Stimulated activated memory B cell treated with anti-CD40 and anti-IgM and Interleukin-4, amounts not matched to agents 10 μg/mL and 1 μg/mL and 100 μg/mL, for 72 hours (primary cell): Measurements from ENCODE around the gene CROCC.
"Not testable (repeated sequence)": the region's sequence is repeated elsewhere in the genome, so short reads cannot be mapped to it uniquely, and the experiment has no call there.

Experiments used
- ATAC-seq: fragments of 150-1000 bp; cut with Tn5 transposase; 2 replicates; pipeline ENCODE4 v1.10.0; 2021
- H3K27ac Mint-ChIP-seq: one replicate; pipeline ENCODE4 v1.8.0; 2022; ENCODE audit warnings: mild to moderate bottlenecking, mixed read lengths
- H3K27me3 Mint-ChIP-seq: one replicate; pipeline ENCODE4 v1.8.0; 2022; ENCODE audit warnings: mixed read lengths
- H3K36me3 Mint-ChIP-seq: one replicate; pipeline ENCODE4 v1.8.0; 2022; ENCODE audit warnings: mixed read lengths
- H3K4me1 Mint-ChIP-seq: one replicate; pipeline ENCODE4 v1.8.0; 2022; ENCODE audit warnings: mixed read lengths
- H3K4me3 Mint-ChIP-seq: one replicate; pipeline ENCODE4 v1.8.0; 2022; ENCODE audit warnings: mild to moderate bottlenecking, moderate library complexity, mixed read lengths
- H3K9me3 Mint-ChIP-seq: one replicate; pipeline ENCODE4 v1.8.0; 2022; ENCODE audit warnings: mixed read lengths

The CROCC gene, protein sequence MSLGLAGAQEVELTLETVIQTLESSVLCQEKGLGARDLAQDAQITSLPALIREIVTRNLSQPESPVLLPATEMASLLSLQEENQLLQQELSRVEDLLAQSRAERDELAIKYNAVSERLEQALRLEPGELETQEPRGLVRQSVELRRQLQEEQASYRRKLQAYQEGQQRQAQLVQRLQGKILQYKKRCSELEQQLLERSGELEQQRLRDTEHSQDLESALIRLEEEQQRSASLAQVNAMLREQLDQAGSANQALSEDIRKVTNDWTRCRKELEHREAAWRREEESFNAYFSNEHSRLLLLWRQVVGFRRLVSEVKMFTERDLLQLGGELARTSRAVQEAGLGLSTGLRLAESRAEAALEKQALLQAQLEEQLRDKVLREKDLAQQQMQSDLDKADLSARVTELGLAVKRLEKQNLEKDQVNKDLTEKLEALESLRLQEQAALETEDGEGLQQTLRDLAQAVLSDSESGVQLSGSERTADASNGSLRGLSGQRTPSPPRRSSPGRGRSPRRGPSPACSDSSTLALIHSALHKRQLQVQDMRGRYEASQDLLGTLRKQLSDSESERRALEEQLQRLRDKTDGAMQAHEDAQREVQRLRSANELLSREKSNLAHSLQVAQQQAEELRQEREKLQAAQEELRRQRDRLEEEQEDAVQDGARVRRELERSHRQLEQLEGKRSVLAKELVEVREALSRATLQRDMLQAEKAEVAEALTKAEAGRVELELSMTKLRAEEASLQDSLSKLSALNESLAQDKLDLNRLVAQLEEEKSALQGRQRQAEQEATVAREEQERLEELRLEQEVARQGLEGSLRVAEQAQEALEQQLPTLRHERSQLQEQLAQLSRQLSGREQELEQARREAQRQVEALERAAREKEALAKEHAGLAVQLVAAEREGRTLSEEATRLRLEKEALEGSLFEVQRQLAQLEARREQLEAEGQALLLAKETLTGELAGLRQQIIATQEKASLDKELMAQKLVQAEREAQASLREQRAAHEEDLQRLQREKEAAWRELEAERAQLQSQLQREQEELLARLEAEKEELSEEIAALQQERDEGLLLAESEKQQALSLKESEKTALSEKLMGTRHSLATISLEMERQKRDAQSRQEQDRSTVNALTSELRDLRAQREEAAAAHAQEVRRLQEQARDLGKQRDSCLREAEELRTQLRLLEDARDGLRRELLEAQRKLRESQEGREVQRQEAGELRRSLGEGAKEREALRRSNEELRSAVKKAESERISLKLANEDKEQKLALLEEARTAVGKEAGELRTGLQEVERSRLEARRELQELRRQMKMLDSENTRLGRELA (N-terminal part only)

DNA sequence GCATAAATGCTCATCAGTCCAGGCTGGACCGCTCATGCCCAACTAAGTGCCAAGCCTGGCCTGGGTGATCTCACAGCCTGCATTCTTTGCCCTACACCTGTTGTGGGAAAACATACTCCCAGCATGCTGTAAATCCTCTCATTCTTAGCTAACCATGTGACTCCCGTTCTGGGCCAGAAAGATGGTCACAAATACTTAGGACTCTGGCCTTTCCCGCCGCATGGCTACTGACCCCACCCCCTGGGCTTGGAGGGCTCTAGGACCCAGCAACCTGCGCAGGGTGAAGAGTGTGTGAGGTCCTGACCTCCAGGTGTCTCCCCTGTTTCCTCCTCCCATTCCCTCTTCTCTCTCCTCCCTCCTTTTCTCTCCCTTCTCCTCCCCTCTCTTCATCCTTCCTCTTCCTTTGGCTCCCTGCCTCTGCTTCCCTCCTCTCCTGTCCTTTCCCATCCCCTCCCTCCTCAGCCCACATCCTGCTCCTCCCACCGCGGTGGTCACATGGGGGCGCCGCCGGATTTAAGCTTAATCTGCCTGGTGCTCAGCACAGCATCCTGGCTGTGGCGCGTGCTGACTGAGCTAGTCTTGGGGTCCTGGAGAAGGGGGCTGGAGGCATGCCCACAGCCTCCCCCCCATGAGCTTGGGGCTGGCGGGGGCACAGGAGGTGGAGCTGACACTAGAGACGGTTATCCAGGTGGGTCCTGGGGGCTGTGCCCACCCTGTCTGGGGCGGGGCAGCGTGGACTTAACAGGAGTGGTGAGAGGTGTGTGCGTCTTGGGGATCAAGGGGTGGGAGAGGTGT is at the start of gene CROCC:
TSS of gene CROCC (plus strand) at position 541 of the 795 bp plus-strand sequence. CDS start at position 629, 88 bp downstream.
- H3K4me3 Mint-ChIP-seq = peak within 1 kb of the TSS; percentile 59
- no peaks in the 10 kb centered on the region for H3K9me3 Mint-ChIP-seq
- peaks cover 25% of the 10 kb centered on the region for H3K4me1 Mint-ChIP-seq
- ATAC-seq = peak; percentile 61
- H3K36me3 Mint-ChIP-seq = no peaks in the 10 kb centered on the region
- peak within 1 kb of the TSS; percentile 39 for H3K27ac Mint-ChIP-seq
- no peaks in the 10 kb centered on the region for H3K27me3 Mint-ChIP-seq

DNA sequence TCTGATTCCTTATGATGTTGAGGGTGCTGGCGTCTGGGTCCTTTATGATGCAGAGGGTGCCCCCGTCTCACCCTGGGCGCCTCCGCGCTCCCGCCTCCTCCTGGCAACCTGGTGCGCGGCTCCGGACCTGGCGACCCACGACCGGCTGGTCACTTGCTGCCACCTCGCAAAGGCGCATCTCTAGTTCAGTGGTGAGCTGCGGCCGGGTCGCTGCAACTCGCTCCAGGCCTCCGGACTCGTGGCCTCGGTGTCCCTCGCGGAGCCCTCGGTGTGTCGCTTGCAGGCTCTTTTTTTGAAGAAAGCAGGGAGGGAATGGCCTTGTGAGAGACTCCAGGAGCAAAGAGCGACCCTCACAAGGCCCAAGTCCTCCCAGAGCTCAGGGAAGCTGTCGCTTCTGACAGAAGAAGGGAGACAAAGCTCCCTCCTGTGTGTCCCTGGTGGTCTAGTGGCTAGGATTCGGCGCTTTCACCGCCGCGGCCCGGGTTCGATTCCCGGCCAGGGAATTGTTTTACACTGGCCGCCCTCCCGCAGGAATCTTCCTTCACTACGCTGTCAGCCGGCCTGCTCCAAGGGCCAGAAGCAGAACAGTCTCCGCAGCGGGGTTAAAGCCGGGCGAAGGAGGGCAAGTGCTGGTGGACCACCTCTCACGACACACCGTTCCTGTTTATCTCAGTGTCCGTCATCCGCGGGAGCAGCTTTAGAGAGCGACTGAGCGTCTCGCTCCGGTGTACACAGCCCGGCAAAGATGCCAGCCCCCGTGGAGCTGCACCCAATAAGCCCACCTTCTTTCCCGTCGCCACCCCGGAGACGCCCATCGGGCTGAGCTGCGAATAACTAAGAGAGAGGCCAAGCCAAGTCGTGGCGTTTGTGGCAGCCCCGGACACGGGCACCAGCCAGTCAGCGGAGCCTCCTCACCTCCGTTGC is 49.3 kb upstream of the CROCC start:
- Mint-ChIP-seq H3K27me3 (peaks cover 26% of the 10 kb centered on the region), H3K4me3 (peak overlapping the region; percentile 67), H3K4me1 (peaks cover 13% of the 10 kb centered on the region)
- not testable (repeated sequence) for H3K36me3 Mint-ChIP-seq, H3K27ac Mint-ChIP-seq, H3K9me3 Mint-ChIP-seq
- peak; percentile 39 for ATAC-seq

DNA sequence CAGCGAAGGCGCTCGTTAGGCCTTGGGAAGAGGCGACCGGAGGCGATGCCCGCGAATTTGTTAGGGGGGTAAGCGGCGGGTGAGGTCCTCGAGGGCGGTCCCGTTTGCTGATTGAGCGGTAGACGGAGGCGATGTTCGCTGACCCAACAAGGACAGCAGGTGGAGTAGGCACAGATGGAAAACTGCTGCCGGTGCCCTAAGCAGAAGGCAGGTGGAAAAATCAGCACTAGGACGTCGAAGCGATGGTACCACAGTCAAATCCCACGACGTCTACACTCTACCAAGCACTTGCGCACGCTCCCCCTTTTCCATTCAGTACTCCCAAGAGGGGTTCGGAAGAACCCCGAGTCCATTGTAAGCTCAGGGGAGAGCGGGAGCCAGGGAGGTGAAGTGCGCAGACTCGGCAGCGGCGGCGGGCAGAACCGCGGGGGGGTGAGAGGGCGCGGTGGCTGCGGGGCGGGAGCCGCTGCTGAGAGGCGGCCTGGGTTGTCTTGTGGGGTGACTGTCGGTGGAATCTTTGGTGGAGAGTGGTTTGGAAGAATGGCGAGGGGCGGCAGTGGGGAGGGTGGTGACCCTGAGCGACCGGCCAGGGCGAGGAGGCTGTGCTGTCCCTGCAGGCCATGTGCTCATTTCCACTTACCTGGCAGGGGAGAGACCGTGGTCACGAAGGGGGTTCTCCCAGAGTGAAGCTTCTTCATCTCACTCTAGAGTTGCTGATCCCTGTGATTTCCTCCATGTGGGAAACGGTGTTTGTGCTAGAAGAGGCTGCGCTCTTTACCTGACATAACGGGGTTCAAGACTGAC is 48.5 kb upstream of the CROCC start:
- H3K9me3 Mint-ChIP-seq, H3K27ac Mint-ChIP-seq, H3K36me3 Mint-ChIP-seq: not testable (repeated sequence)
- ATAC-seq = peak; percentile 27
- Mint-ChIP-seq H3K4me1 (peaks cover 13% of the 10 kb centered on the region), H3K4me3 (peak overlapping the region; percentile 67), H3K27me3 (peaks cover 26% of the 10 kb centered on the region)

DNA sequence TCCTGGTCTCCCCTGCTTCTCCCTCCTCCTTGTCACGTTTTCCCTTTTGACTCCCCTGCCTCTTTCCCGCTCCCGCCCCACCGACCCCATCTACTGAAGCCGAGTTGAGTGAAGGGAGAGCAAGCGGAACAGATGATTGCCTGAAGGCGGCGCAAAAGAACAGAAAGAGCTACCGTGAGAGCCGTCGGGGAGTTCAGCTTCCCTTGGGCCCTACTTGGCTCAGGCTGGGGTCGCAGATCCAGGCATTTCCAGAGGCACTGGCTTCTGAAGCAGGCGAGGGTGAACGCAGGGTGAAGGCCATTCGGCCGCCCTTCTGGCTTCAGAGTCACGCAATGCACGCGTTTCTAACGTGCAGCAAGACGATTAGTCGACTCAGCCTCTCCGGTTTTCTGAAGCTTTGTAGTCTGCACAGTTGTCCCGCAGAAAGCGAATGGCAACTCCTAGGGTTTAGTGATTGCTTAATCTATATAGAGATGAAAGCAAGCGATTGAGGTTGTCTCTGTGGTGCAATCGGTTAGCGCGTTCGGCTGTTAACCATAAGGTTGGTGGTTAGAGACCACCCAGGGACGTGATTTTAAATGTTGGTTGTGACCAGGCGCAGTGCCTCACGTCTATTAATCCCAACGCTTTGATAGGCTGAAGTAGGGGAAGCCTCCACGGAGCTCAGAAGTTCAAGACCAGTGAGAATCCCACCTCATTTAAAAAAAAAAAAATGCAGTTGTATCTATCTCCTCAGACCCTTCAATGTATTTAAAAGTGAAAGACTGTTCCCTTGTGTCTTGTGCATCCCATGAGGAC is 46.6 kb upstream of the CROCC start:
- not testable (repeated sequence) for H3K9me3 Mint-ChIP-seq, H3K27ac Mint-ChIP-seq, ATAC-seq, H3K4me3 Mint-ChIP-seq, H3K36me3 Mint-ChIP-seq
- Mint-ChIP-seq H3K27me3 (peaks cover 26% of the 10 kb centered on the region), H3K4me1 (peaks cover 13% of the 10 kb centered on the region)

DNA sequence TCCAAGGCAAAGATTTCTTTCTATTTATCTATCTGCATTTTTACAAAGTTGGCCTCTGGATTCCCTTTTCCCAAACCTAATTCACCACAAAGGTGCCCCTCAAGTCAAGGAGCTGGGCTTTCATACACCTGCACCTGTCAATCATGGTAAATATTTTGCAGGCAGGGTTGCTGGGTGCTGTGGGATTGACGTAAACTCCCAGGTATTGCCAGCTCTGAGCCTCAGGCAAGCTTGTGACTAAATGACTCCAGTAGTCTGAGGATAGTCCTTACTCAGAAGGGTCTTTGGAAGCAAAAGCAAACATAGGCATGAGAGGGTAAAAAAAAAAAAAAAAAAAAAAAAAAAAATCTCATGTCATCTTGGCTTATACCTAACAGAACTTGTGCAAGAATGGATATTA is 40.0 kb upstream of the CROCC start:
- peaks cover 22% of the 10 kb centered on the region for H3K27me3 Mint-ChIP-seq
- H3K9me3 Mint-ChIP-seq, H3K36me3 Mint-ChIP-seq, ATAC-seq, H3K4me3 Mint-ChIP-seq, H3K27ac Mint-ChIP-seq, H3K4me1 Mint-ChIP-seq: not testable (repeated sequence)

DNA sequence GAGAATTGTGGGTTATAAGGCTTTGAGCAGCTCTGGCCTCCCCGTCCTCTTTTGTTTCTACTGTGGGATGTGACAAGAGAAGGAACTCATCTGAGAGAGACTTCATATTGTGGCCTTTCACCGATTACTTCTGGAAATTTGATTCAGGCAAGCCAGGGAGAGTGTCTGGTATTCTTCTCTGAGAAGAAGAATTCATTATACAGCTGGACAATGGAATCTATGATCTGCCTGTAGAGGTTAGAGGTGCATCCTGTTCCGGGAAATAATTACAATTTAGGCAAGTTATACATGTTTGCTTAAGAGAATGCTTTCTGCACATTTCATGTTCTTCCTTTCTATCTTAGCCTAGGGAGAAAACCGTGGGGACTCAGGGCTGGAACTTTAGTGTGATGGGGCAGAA is 38.7 kb upstream of the CROCC start:
- H3K4me3 Mint-ChIP-seq = no peak overlapping the region
- no peaks in the 10 kb centered on the region for H3K4me1 Mint-ChIP-seq
- no peaks in the 10 kb centered on the region for H3K36me3 Mint-ChIP-seq
- ATAC-seq = no peak
- no peaks in the 10 kb centered on the region for H3K9me3 Mint-ChIP-seq
- H3K27me3 Mint-ChIP-seq = peaks cover 22% of the 10 kb centered on the region
- no peak overlapping the region for H3K27ac Mint-ChIP-seq

DNA sequence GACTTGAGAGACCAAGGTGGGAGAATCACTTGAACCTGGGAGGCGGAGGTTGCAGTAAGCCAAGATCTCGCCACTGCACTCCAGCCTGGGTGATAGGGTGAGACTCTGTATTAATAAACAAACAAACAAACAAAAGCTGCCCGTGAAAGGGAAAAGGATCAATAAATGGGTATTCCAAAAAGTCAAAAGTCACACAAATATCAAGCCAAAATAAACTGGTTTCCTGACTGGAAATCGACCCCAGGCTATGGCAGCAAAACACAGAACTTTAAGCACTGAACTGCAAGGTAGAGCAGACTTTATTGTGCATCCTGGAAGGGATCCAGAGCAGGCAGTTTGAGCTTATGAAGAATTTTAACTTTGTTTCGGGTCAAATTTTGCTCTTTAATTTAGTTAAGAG is 37.2 kb upstream of the CROCC start:
- not testable (repeated sequence) for H3K4me1 Mint-ChIP-seq, ATAC-seq, H3K36me3 Mint-ChIP-seq, H3K4me3 Mint-ChIP-seq, H3K27ac Mint-ChIP-seq, H3K9me3 Mint-ChIP-seq
- peaks cover 22% of the 10 kb centered on the region for H3K27me3 Mint-ChIP-seq

DNA sequence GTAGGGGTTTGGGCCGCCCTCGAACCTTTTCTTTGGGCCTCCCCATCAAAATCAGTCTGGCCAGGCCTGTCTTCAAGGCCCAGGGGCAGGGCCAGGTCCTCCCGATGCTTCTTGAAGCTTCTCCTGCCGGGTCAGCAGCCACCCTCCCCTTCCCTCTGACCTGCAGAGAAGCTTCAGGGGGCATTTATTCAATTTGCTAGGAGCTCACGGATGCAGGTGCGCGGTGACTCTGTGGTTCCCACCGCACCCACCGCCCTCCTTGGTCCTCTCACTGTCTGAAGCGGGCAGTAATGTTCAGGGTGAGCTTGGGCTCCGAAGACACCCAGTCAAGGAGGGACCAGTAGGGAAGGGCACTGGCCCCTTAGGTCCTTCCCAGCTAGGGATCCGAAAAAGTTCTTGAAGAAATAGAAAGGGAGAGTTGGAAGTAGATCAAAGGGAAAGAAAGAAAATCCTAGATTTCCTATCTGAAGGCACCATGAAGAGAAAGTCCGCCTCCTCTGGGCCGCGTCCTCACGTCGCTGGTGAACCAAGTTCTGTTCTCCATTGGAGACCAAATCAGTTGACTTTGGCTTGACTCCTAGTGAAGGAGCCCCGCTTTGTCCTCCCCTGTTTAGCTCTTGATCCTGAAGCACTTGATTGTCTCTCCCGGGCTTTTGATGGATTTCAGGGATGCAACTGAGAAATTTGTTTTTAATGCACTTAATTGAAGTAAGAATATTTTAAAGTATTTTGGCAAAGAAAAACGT is 34.7 kb upstream of the CROCC start:
- ATAC-seq = no peak
- peaks cover 13% of the 10 kb centered on the region for H3K27me3 Mint-ChIP-seq

DNA sequence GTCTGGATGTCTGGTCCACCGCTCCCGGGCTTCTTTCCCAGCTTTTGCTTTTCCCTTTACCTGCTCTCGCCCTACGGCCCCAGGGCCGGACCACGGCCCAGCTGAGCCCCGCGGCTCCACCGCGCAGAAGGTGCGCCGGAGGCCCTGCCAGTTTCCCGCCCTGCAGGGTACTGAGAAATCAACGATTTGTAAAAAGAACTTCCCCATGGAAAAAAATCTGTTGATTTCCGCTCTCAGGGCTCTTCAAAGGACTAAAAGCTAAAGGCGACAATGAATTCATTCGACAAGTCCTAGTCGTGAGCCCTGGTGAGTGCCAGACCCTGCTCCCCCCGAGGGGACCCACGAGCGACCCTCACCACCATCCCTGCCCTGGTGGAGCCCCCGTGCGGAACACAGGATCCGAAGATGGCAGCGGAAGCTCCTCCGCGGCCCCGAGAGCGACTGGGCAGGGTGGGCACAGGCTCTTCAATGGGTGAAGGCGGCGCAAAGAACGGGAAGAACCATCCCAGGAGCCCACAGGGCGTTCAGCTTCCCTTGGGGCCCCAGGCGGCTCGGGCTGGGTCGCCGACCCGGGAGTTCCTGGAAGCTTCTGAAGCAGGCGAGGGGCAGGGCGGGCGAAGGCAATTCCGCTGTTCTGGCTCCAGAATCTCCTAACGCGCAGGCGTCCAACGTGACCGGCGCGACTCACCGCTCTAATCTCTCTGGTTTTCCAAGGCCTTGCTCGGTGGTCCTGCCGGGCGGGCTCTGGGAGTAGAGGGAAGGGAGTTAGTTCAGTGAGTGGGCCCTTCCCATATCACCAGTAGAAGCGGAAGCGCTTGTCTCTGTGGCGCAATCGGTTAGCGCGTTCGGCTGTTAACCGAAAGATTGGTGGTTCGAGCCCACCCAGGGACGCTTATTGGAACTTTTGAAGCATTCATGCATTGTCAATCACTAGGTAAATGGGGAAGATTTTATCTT is 32.6 kb upstream of the CROCC start:
- no peaks in the 10 kb centered on the region for H3K36me3 Mint-ChIP-seq
- no peaks in the 10 kb centered on the region for H3K9me3 Mint-ChIP-seq
- H3K4me1 Mint-ChIP-seq = peaks cover 8% of the 10 kb centered on the region
- H3K27ac Mint-ChIP-seq = peak overlapping the region; percentile 87
- peak overlapping the region; percentile 80 for H3K4me3 Mint-ChIP-seq
- H3K27me3 Mint-ChIP-seq = no peaks in the 10 kb centered on the region
- ATAC-seq = peak; percentile 58

More for the DNA sequence above, 34.7 kb upstream of the CROCC start:
- no peak overlapping the region for H3K4me3 Mint-ChIP-seq
- no peaks in the 10 kb centered on the region for H3K9me3 Mint-ChIP-seq
- peaks cover 8% of the 10 kb centered on the region for H3K4me1 Mint-ChIP-seq
- no peaks in the 10 kb centered on the region for H3K36me3 Mint-ChIP-seq
- no peak overlapping the region for H3K27ac Mint-ChIP-seq

DNA sequence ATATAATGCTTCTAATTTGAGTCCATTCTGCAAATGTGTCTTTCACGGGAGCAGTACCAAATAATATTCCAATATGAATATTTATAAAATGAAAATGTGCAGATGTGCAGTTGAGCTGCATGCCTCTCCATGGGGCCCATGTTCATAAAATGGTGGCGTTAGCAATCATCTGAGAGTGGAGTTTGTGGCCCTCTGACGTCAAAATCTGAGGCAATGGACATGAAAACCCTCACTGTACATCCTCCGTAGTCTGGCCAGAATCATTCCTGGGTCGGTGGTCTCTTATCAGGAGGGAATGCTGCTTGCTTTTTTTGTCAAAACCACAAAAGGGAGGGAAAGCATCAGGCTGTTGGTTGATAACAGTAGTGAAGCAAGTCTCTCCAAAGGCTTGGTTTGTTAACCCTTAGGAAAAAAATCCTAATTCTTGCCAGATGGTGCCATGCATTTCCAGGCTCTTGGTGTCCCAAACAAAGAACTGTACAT is 31.2 kb upstream of the CROCC start:
- ATAC-seq, H3K9me3 Mint-ChIP-seq, H3K27ac Mint-ChIP-seq, H3K4me3 Mint-ChIP-seq, H3K4me1 Mint-ChIP-seq, H3K27me3 Mint-ChIP-seq, H3K36me3 Mint-ChIP-seq: not testable (repeated sequence)

DNA sequence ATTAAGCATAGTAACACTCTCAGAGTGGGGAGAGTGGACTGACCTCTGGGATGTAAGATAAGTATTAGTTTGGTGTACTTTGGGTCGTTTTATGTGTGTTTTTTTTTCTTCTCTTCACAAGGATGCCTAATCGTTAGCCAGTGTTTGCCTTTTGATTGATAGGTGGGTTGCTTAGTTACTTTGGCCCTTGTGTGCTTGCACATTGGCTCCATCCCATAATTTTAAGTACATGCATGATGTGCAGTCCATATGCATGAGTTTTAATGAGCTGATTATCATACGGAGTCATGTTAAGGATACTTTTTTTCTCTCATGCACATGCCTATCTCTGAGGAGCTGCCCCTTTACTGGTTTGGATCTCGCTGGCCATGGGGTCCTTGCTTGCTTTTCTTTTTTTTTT is 30.7 kb upstream of the CROCC start:
- H3K9me3 Mint-ChIP-seq, ATAC-seq, H3K27ac Mint-ChIP-seq, H3K36me3 Mint-ChIP-seq, H3K27me3 Mint-ChIP-seq, H3K4me1 Mint-ChIP-seq, H3K4me3 Mint-ChIP-seq: not testable (repeated sequence)
